Measurements from ENCODE around the gene LY6G6C.

The LY6G6C gene

GRCh38 chr6:31702405-31702818, 19.1 kb downstream of the LY6G6C start:
- no peak for DNase-seq
- H3K27ac ChIP-seq, result peak overlapping the region; percentile 82
- H3K36me3 ChIP-seq, result peaks cover 34% of the 10 kb centered on the region
- TF ChIP-seq CTCF (IDR thresholded peaks at IDR 0.05; ENCODE audit: low read depth, low read length), result no peak
- peak overlapping the region; percentile 84 for H3K4me3 ChIP-seq (ENCODE audit: low read depth, low read length)
- H3K27me3 ChIP-seq (ENCODE audit: insufficient read depth, low read depth, severe bottlenecking), result no peaks in the 10 kb centered on the region
- H3K9me3 ChIP-seq (ENCODE audit: severe bottlenecking), result no peaks in the 10 kb centered on the region

GRCh38 chr6:31701666-31702404, 19.7 kb downstream of the LY6G6C start:
- peaks cover 37% of the 10 kb centered on the region for H3K36me3 ChIP-seq
- H3K27ac ChIP-seq, result no peak overlapping the region; the same call in 1 of the 2 replicates
- DNase-seq, result no peak
- peak overlapping the region; percentile 84 for H3K4me3 ChIP-seq (ENCODE audit: low read depth, low read length)
- no peaks in the 10 kb centered on the region for H3K27me3 ChIP-seq (ENCODE audit: insufficient read depth, low read depth, severe bottlenecking)
- no peaks in the 10 kb centered on the region for H3K9me3 ChIP-seq (ENCODE audit: severe bottlenecking)
- no peak for TF ChIP-seq CTCF (IDR thresholded peaks at IDR 0.05; ENCODE audit: low read depth, low read length)

- Histone ChIP-seq H3K4me3 (ENCODE audit: low read depth, low read length) (no peak overlapping the region), H3K27ac (no peak overlapping the region), H3K36me3 (peaks cover 46% of the 10 kb centered on the region), H3K9me3 (ENCODE audit: severe bottlenecking) (no peaks in the 10 kb centered on the region), H3K27me3 (ENCODE audit: insufficient read depth, low read depth, severe bottlenecking) (no peaks in the 10 kb centered on the region)
- no peak for TF ChIP-seq CTCF (IDR thresholded peaks at IDR 0.05; ENCODE audit: low read depth, low read length)
- no peak for DNase-seq
Measured at GRCh38 chr6:31700740-31701401, 20.7 kb downstream of the LY6G6C start.

- Histone ChIP-seq H3K27me3 (ENCODE audit: insufficient read depth, low read depth, severe bottlenecking) (no peaks in the 10 kb centered on the region), H3K27ac (no peak overlapping the region), H3K9me3 (ENCODE audit: severe bottlenecking) (no peaks in the 10 kb centered on the region), H3K36me3 (peaks cover 72% of the 10 kb centered on the region), H3K4me3 (ENCODE audit: low read depth, low read length) (no peak overlapping the region)
- TF ChIP-seq CTCF (IDR thresholded peaks at IDR 0.05; ENCODE audit: low read depth, low read length), result no peak
- no peak for DNase-seq
Measured at GRCh38 chr6:31697555-31697954, 24.0 kb downstream of the LY6G6C start.

- TF ChIP-seq CTCF (IDR thresholded peaks at IDR 0.05; ENCODE audit: low read depth, low read length), result no peak
- no peak for DNase-seq
- H3K4me3 ChIP-seq (ENCODE audit: low read depth, low read length), result no peak overlapping the region
- no peak overlapping the region for H3K27ac ChIP-seq
- H3K36me3 ChIP-seq, result peaks cover 76% of the 10 kb centered on the region
- H3K27me3 ChIP-seq (ENCODE audit: insufficient read depth, low read depth, severe bottlenecking), result no peaks in the 10 kb centered on the region
- no peaks in the 10 kb centered on the region for H3K9me3 ChIP-seq (ENCODE audit: severe bottlenecking)
Measured at GRCh38 chr6:31693535-31693934, 28.0 kb downstream of the LY6G6C start.
